H9 (cell line): ENCODE data around the gene TMEM238. TPM values are rescaled to one million over a fixed set of nuclear protein-coding genes. Genes with fewer than 3 reads are reported as not detected.

Experiments
- DNase-seq: peaks from one replicate; pipeline ENCODE4 v3.0.0-alpha.2; 2017
- H2AFZ ChIP-seq: one replicate; pipeline ENCODE4 v1.6.1; 2013; ENCODE audit warnings: mild to moderate bottlenecking, low read length, control low read depth, moderate library complexity
- H2AK5ac ChIP-seq: 2 replicates; pipeline ENCODE4 v1.6.1; 2013; ENCODE audit warnings: low read length, control low read depth, mixed read lengths; ENCODE audit not compliant: insufficient read length
- H2BK120ac ChIP-seq: one replicate; pipeline ENCODE4 v1.6.1; 2013; ENCODE audit warnings: low read depth, mild to moderate bottlenecking, low read length, control low read depth, inconsistent platforms; ENCODE audit not compliant: poor library complexity, severe bottlenecking
- H2BK12ac ChIP-seq: 2 replicates; pipeline ENCODE4 v1.6.1; 2013; ENCODE audit warnings: low read length, control low read depth, mixed read lengths, low read depth; ENCODE audit not compliant: insufficient read length
- H2BK15ac ChIP-seq: 2 replicates; pipeline ENCODE4 v1.6.1; 2013; ENCODE audit warnings: low read depth, low read length, control low read depth
- H2BK20ac ChIP-seq: one replicate; pipeline ENCODE4 v1.6.1; 2013; ENCODE audit warnings: low read depth, mild to moderate bottlenecking, low read length, control low read depth, inconsistent platforms; ENCODE audit not compliant: poor library complexity, severe bottlenecking
- H2BK5ac ChIP-seq: 2 replicates; pipeline ENCODE4 v1.6.1; 2013; ENCODE audit warnings: low read length, control low read depth, mixed read lengths; ENCODE audit not compliant: insufficient read length
- H3K14ac ChIP-seq: 2 replicates; pipeline ENCODE4 v1.6.1; 2013; ENCODE audit warnings: low read length, control low read depth; ENCODE audit not compliant: insufficient read depth
- H3K18ac ChIP-seq: 2 replicates; pipeline ENCODE4 v1.6.1; 2013; ENCODE audit warnings: low read depth, mild to moderate bottlenecking, mixed read lengths, low read length, control low read depth; ENCODE audit not compliant: insufficient read length
- H3K23ac ChIP-seq: 2 replicates; pipeline ENCODE4 v1.6.1; 2013; ENCODE audit warnings: low read length, control low read depth, mixed read lengths, low read depth; ENCODE audit not compliant: insufficient read length
- H3K23me2 ChIP-seq: 2 replicates; pipeline ENCODE4 v1.6.1; 2013; ENCODE audit warnings: low read depth, mild to moderate bottlenecking, mixed read lengths, low read length, control low read depth; ENCODE audit not compliant: insufficient read length, poor library complexity, severe bottlenecking
- H3K27ac ChIP-seq: 2 replicates; pipeline ENCODE4 v1.5.1; 2013; ENCODE audit warnings: low read length, control low read depth, mixed read lengths, low read depth; ENCODE audit not compliant: insufficient read length
- H3K27me3 ChIP-seq: 2 replicates; pipeline ENCODE4 v1.6.1; 2013; ENCODE audit warnings: low read length, control low read depth, inconsistent platforms; ENCODE audit not compliant: insufficient read depth
- H3K4ac ChIP-seq: 2 replicates; pipeline ENCODE4 v1.6.1; 2013; ENCODE audit warnings: low read depth, mild to moderate bottlenecking, control low read depth, inconsistent platforms, low read length, moderate library complexity
- H3K4me1 ChIP-seq: 2 replicates; pipeline ENCODE4 v1.6.1; 2013; ENCODE audit warnings: low read length, control low read depth, inconsistent platforms; ENCODE audit not compliant: insufficient read depth
- H3K4me2 ChIP-seq: 2 replicates; pipeline ENCODE4 v1.6.1; 2013; ENCODE audit warnings: low read length, control low read depth, mixed read lengths; ENCODE audit not compliant: insufficient read length, insufficient read depth
- H3K56ac ChIP-seq: 2 replicates; pipeline ENCODE4 v1.6.1; 2013; ENCODE audit warnings: low read depth, mild to moderate bottlenecking, mixed read lengths, low read length, control low read depth; ENCODE audit not compliant: insufficient read length
- H3K79me1 ChIP-seq: 2 replicates; pipeline ENCODE4 v1.6.1; 2013; ENCODE audit warnings: low read depth, mild to moderate bottlenecking, moderate library complexity, low read length, control low read depth, inconsistent platforms; ENCODE audit not compliant: insufficient read depth, poor library complexity, severe bottlenecking
- H3K79me2 ChIP-seq: 2 replicates; pipeline ENCODE4 v1.6.1; 2013; ENCODE audit warnings: low read length, control low read depth, inconsistent platforms; ENCODE audit not compliant: insufficient read depth
- H3K9ac ChIP-seq: 2 replicates; pipeline ENCODE4 v1.6.1; 2013; ENCODE audit warnings: low read length, control low read depth, mixed read lengths; ENCODE audit not compliant: insufficient read length; ENCODE audit errors: extremely low read depth
- H3K9me3 ChIP-seq: one replicate; pipeline ENCODE4 v1.6.1; 2013; ENCODE audit warnings: low read depth, low read length, inconsistent platforms; ENCODE audit not compliant: control insufficient read depth
- H3T11ph ChIP-seq: one replicate; pipeline ENCODE4 v1.6.1; 2013; ENCODE audit warnings: mild to moderate bottlenecking, low read length, control low read depth, inconsistent platforms
- H4K20me1 ChIP-seq: one replicate; pipeline ENCODE4 v1.6.1; 2013; ENCODE audit not compliant: control insufficient read depth, insufficient read length, insufficient read depth
- H4K5ac ChIP-seq: 2 replicates; pipeline ENCODE4 v1.6.1; 2013; ENCODE audit warnings: low read depth, mild to moderate bottlenecking, mixed read lengths, low read length, control low read depth; ENCODE audit not compliant: insufficient read length
- H4K8ac ChIP-seq: replicated peaks from 2 replicates; pipeline ENCODE4 v1.6.1; 2013; ENCODE audit warnings: low read length, control low read depth, mixed read lengths, low read depth; ENCODE audit not compliant: insufficient read length
- H4K91ac ChIP-seq: 2 replicates; pipeline ENCODE4 v1.6.1; 2013; ENCODE audit warnings: low read depth, mild to moderate bottlenecking, moderate library complexity, mixed read lengths, low read length, control low read depth; ENCODE audit not compliant: insufficient read length
- H3K27ac Mint-ChIP-seq, 3 experiments: 2 replicates in 2 of 3; 3 replicates in 1 of 3; pipeline ENCODE4 v1.8.0; 2020 to 2021; ENCODE audit warnings: mixed read lengths in 3 of 3, mild to moderate bottlenecking in 1 of 3, moderate library complexity in 1 of 3
- H3K27me3 Mint-ChIP-seq: 2 replicates; pipeline ENCODE4 v1.8.0; 2021; ENCODE audit warnings: low read depth, mild to moderate bottlenecking, moderate library complexity, mixed read lengths
- H3K36me3 Mint-ChIP-seq, 3 experiments: 2 replicates in 2 of 3; 3 replicates in 1 of 3; pipeline ENCODE4 v1.8.0; 2020 to 2021; ENCODE audit warnings: low read depth in 3 of 3, mixed read lengths in 3 of 3; ENCODE audit not compliant: insufficient read depth in 1 of 3
- H3K4me1 Mint-ChIP-seq, 2 experiments: 2 replicates each; pipeline ENCODE4 v1.8.0; 2020; ENCODE audit warnings: mixed read lengths in 2 of 2
- H3K4me3 Mint-ChIP-seq, 2 experiments: 2 replicates in 1 of 2; 3 replicates in 1 of 2; pipeline ENCODE4 v1.8.0; 2020 to 2021; ENCODE audit warnings: mild to moderate bottlenecking in 2 of 2, mixed read lengths in 2 of 2, moderate library complexity in 1 of 2
- H3K9me3 Mint-ChIP-seq, 2 experiments: 2 replicates in 1 of 2; 3 replicates in 1 of 2; pipeline ENCODE4 v1.8.0; 2020; ENCODE audit warnings: mild to moderate bottlenecking in 2 of 2, mixed read lengths in 2 of 2, moderate library complexity in 1 of 2
- CTCF ChIP-seq: fragments of 200-600 bp; sonication (generic); conservative IDR thresholded peaks from 3 replicates; pipeline ENCODE4 v1.8.0; 2021; ENCODE audit warnings: antibody characterized with exemption, mild to moderate bottlenecking
- WGBS: extraction: QIAGEN DNeasy Blood & Tissue Kit; methylation state at CpG from one replicate; pipeline ENCODE4 v1.1.7; 2013; ENCODE audit warnings: missing lambda C conversion rate, low lambda C conversion rate, mixed read lengths; ENCODE audit not compliant: insufficient read length; ENCODE audit errors: extremely low coverage; 5-methylcytosine and 5-hydroxymethylcytosine counted together
- total RNA-seq: library from RNA; stranded (reverse); gene quantifications from 2 replicates; pipeline ENCODE4 v1.2.1, GENCODE V29; 2021

Gene TMEM238
- total RNA-seq, 1 experiment from 2014 or later = 4.8 TPM

- Histone ChIP-seq H3K9me3 (no peaks in the 10 kb centered on the region), H3K23me2 (no peaks in the 10 kb centered on the region), H2BK15ac (no peak overlapping the region), H3K79me1 (no peaks in the 10 kb centered on the region), H2AFZ (no peak overlapping the region), H3K23ac (no peak overlapping the region), H2BK12ac (no peak overlapping the region), H4K5ac (no peak overlapping the region), H3K18ac (no peak overlapping the region), H2BK5ac (no peak overlapping the region), H2BK120ac (no peak overlapping the region), H4K8ac (no peak overlapping the region), H3K4ac (no peak overlapping the region), H4K91ac (no peak overlapping the region), H3K4me1 (no peaks in the 10 kb centered on the region), H3K79me2 (no peaks in the 10 kb centered on the region), H3K9ac (no peak overlapping the region), H2BK20ac (no peak overlapping the region), H3K56ac (no peak overlapping the region), H2AK5ac (no peak overlapping the region), H4K20me1 (no peaks in the 10 kb centered on the region), H3K27me3 (peaks cover 2% of the 10 kb centered on the region; the same call in 1 of the 2 replicates), H3K4me2 (no peak overlapping the region), H3K14ac (no peak overlapping the region; the same call in 1 of the 2 replicates), H3K27ac (no peak overlapping the region), H3T11ph (no peak overlapping the region)
- Mint-ChIP-seq H3K4me3 (no peak overlapping the region; a peak in 1 of 5 replicates), H3K27ac (no peak overlapping the region), H3K9me3 (no peaks in the 10 kb centered on the region), H3K27me3 (peaks cover 58% of the 10 kb centered on the region), H3K4me1 (peaks cover 12 to 23% of the 10 kb centered on the region in 2 experiments), H3K36me3 (no peaks in the 10 kb centered on the region)
- no peak for TF ChIP-seq CTCF
- WGBS = no CpG with 5 or more reads among the region's 32 CpGs
- no peak for DNase-seq
Measured at GRCh38 chr19:55358943-55359908, 24.9 kb downstream of the TMEM238 start.
